Loucy (cell line): ENCODE measurements around the gene CLMN.

Source experiments
- H2AFZ ChIP-seq: fragments of 200-600 bp; sonication (generic); 2 replicates; pipeline ENCODE4 v1.6.0; 2016; ENCODE audit warnings: antibody characterized with exemption, mild to moderate bottlenecking, low read length, moderate library complexity
- H3F3A ChIP-seq: fragments of 200-600 bp; 2 replicates; pipeline ENCODE4 v1.6.0; 2016; ENCODE audit warnings: antibody characterized with exemption, low read depth, mild to moderate bottlenecking
- H3K27me3 ChIP-seq: fragments of 200-600 bp; sonication (generic); 2 replicates; pipeline ENCODE4 v1.6.1; 2014; ENCODE audit warnings: low read length, mild to moderate bottlenecking; ENCODE audit not compliant: insufficient read depth, poor library complexity, severe bottlenecking
- H3K36me3 ChIP-seq: fragments of 200-600 bp; sonication (generic); 2 replicates; pipeline ENCODE4 v1.6.1; 2016; ENCODE audit warnings: low read length; ENCODE audit not compliant: insufficient read depth
- H3K4me1 ChIP-seq: fragments of 200-600 bp; sonication (generic); 2 replicates; pipeline ENCODE4 v1.5.1; 2014; ENCODE audit warnings: low read length, mild to moderate bottlenecking; ENCODE audit not compliant: insufficient read depth, poor library complexity, severe bottlenecking
- H3K4me2 ChIP-seq: fragments of 200-600 bp; sonication (generic); 2 replicates; pipeline ENCODE4 v1.6.0; 2014; ENCODE audit warnings: antibody characterized with exemption, low read length, low read depth, mild to moderate bottlenecking; ENCODE audit not compliant: poor library complexity, severe bottlenecking
- H3K4me3 ChIP-seq: fragments of 200-600 bp; sonication (generic); 2 replicates; pipeline ENCODE4 v1.5.1; 2014; ENCODE audit warnings: low read length, mild to moderate bottlenecking, mixed read lengths; ENCODE audit not compliant: poor library complexity, severe bottlenecking
- H3K79me2 ChIP-seq: fragments of 200-600 bp; sonication (generic); 2 replicates; pipeline ENCODE4 v1.6.1; 2014; ENCODE audit warnings: low read length; ENCODE audit not compliant: insufficient read depth
- H3K9ac ChIP-seq: fragments of 200-600 bp; sonication (generic); 2 replicates; pipeline ENCODE4 v1.6.0; 2014; ENCODE audit warnings: mild to moderate bottlenecking, low read depth, low read length, moderate library complexity; ENCODE audit not compliant: poor library complexity, severe bottlenecking
- H3K9me2 ChIP-seq: fragments of 200-600 bp; sonication (generic); replicated peaks from 2 replicates; pipeline ENCODE4 v1.6.1; 2016; ENCODE audit warnings: low read depth, low read length, mixed read lengths
- H3K9me3 ChIP-seq: fragments of 200-600 bp; sonication (generic); 2 replicates; pipeline ENCODE4 v1.6.1; 2014; ENCODE audit warnings: mild to moderate bottlenecking, antibody characterized with exemption, low read length, low read depth; ENCODE audit not compliant: insufficient read depth
- H4K20me1 ChIP-seq: fragments of 200-600 bp; sonication (generic); 2 replicates; pipeline ENCODE4 v1.6.0; 2014; ENCODE audit warnings: antibody characterized with exemption, low read length, mild to moderate bottlenecking; ENCODE audit not compliant: insufficient read depth, poor library complexity, severe bottlenecking
- EZH2phosphoT487 ChIP-seq: fragments of 200-600 bp; IDR thresholded peaks from 2 replicates; pipeline ENCODE4 v1.6.1; 2018; ENCODE audit warnings: antibody characterized with exemption, mild to moderate bottlenecking, moderate library complexity, borderline replicate concordance
- TF ChIP-seq, protein P1 (sequence below): fragments of 200-600 bp; sonication (generic); conservative IDR thresholded peaks from 2 replicates; pipeline ENCODE4 v1.5.1; 2014; ENCODE audit warnings: mild to moderate bottlenecking, antibody characterized with exemption, low read length

CLMN gene

DNA sequence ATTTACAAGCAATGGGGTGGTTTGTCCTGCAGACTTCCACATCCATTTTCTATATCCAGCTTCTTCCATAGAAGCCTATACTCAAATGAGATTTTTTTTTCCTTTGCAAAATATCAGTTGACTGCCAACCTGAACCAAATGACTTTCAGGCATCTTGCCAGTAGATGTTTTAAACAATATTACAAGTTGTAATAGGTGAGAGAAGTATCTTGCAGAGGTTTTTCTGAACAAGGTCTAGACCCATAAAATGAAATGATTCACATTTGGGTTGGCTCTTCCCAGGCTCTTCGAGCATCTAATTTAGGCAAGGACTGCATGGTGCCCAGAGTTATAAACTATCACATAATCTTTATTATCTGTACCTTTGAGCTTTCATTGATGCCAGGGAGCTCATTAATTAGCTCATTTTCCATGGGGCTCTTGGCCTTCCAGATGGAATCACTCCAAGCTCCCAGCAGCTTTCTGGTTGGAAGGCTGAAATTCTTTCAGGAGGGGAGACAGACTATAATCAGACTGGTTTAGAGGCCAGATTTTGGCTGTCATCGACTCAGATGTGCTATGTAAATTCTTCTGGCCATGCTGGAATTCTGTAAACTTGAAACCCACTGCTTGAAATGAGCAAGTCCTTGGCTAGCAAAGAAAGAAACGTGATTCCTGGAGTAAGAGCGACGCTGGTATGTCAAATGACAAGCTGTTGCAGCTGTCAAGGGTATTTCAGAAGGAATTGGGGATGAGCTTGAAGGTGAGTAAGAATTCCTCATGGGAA is 130.2 kb downstream of the CLMN start:
- Histone ChIP-seq H2AFZ (no peak overlapping the region), H3K9me2 (no peaks in the 10 kb centered on the region), H3K36me3 (no peaks in the 10 kb centered on the region), H4K20me1 (no peaks in the 10 kb centered on the region), H3K4me2 (no peak overlapping the region), H3F3A (no peaks in the 10 kb centered on the region), H3K9ac (no peak overlapping the region), H3K27me3 (no peaks in the 10 kb centered on the region), H3K4me3 (no peak overlapping the region), H3K4me1 (no peaks in the 10 kb centered on the region), H3K9me3 (no peaks in the 10 kb centered on the region), H3K79me2 (no peaks in the 10 kb centered on the region)
- TF ChIP-seq EZH2phosphoT487: no peak
- TF ChIP-seq, protein P1, sequence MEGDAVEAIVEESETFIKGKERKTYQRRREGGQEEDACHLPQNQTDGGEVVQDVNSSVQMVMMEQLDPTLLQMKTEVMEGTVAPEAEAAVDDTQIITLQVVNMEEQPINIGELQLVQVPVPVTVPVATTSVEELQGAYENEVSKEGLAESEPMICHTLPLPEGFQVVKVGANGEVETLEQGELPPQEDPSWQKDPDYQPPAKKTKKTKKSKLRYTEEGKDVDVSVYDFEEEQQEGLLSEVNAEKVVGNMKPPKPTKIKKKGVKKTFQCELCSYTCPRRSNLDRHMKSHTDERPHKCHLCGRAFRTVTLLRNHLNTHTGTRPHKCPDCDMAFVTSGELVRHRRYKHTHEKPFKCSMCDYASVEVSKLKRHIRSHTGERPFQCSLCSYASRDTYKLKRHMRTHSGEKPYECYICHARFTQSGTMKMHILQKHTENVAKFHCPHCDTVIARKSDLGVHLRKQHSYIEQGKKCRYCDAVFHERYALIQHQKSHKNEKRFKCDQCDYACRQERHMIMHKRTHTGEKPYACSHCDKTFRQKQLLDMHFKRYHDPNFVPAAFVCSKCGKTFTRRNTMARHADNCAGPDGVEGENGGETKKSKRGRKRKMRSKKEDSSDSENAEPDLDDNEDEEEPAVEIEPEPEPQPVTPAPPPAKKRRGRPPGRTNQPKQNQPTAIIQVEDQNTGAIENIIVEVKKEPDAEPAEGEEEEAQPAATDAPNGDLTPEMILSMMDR: no peak

DNA sequence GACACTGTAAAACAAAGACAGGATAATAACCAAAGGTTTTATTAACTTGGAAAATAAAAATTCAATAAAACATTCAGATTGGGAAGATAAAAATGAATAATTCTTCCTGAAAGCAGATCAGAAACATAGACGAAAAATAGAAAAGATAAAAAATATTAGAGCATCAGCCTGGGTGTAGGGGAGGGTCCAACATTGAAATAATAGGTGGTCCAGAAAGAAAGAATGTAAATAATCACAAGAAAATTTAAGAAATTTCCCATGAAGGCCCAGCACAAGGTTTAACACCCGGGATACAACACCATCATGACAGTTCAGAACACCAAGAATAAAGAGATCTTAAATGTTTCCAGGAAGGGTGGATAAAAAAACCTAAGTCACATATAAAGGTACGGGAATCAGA is 131.3 kb downstream of the CLMN start:
- Histone ChIP-seq H3K9me2 (no peaks in the 10 kb centered on the region), H4K20me1 (no peaks in the 10 kb centered on the region), H3K9ac (no peak overlapping the region), H3K9me3 (no peaks in the 10 kb centered on the region), H3K4me2 (no peak overlapping the region), H3K4me1 (no peaks in the 10 kb centered on the region), H3K36me3 (no peaks in the 10 kb centered on the region), H3K4me3 (no peak overlapping the region), H3K79me2 (no peaks in the 10 kb centered on the region), H3F3A (no peaks in the 10 kb centered on the region), H3K27me3 (no peaks in the 10 kb centered on the region), H2AFZ (no peak overlapping the region)
- TF ChIP-seq EZH2phosphoT487: no peak
- TF ChIP-seq, protein P1: no peak

DNA sequence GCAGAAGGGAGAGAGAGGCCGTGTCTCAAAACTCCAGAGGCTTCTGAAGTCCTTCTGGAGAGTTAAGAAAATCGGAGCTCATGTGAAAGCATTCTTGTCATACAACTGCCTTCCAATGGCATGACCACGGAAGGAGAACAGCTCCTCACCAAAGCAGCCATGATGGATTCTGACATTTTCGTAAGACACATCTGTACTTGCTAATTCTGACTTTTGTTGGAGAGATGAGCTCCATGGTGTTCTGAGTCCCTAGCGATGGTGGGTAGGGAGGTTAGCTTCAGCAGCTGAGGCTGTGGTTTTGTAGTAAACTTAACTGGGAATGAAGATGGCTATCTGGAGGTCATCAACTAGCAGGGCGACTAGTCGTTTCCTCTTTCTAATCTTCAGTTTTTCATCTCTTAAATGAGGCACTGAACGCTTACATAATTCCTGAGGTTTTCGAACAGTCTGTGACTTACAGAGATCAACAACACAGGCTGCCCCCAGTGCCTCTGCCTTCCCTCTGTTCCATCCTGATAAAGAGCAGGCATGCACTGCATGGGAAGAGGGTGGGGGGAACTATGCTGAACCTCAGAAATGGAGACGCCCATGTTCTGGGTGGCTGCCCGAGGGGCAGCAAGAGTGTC is 133.8 kb downstream of the CLMN start:
- Histone ChIP-seq H3K4me1 (no peaks in the 10 kb centered on the region), H3K4me3 (no peak overlapping the region), H3K9me2 (no peaks in the 10 kb centered on the region), H3F3A (no peaks in the 10 kb centered on the region), H3K27me3 (no peaks in the 10 kb centered on the region), H3K4me2 (no peak overlapping the region), H3K36me3 (no peaks in the 10 kb centered on the region), H3K79me2 (no peaks in the 10 kb centered on the region), H2AFZ (no peak overlapping the region), H4K20me1 (no peaks in the 10 kb centered on the region), H3K9ac (no peak overlapping the region), H3K9me3 (no peaks in the 10 kb centered on the region)
- TF ChIP-seq, protein P1: no peak
- no peak for TF ChIP-seq EZH2phosphoT487
